ENCODE data around the gene HPS4. TPM values are rescaled to one million over a fixed set of nuclear protein-coding genes. Genes with fewer than 3 reads are reported as not detected.

Gene HPS4
- total RNA-seq, 2 donors from 2014 or later, result 12.2 to 13.2 TPM

Other genes starting within 250 kb of the HPS4 start
- gene ASPHD2, start 54.5 kb downstream of the HPS4 start, total RNA-seq, result under 1 TPM; 0.18 to 0.31 TPM
- 10 to 100 TPM; 14.9 to 23.7 TPM for gene SRRD, start 94 bp upstream of the HPS4 start, total RNA-seq
- gene TFIP11, start 28.7 kb upstream of the HPS4 start, total RNA-seq, result 10 to 100 TPM; 19.9 to 20.4 TPM
- 10 to 100 TPM; 22.1 to 36.5 TPM for gene TPST2, start 106.3 kb upstream of the HPS4 start, total RNA-seq
- 1 to 10 TPM in 1 of 2 donors, under 1 TPM in 1; 0.55 to 1.9 TPM for gene CRYBB1, start 134.2 kb upstream of the HPS4 start, total RNA-seq
- gene CRYBA4, start 138.2 kb upstream of the HPS4 start, total RNA-seq, result not detected
- gene MIAT, start 173.8 kb upstream of the HPS4 start, total RNA-seq, result 1 to 10 TPM; 1.8 to 1.9 TPM